ENCODE data around the gene TMEM132A. TPM values are rescaled to one million over a fixed set of nuclear protein-coding genes. Genes with fewer than 3 reads are reported as not detected.

The TMEM132A gene
- total RNA-seq, 1 donor from 2014 or later, result 34.0 TPM

GRCh38 chr11:60918251-60918938, 5.9 kb upstream of the TMEM132A start:
- no peak overlapping the region for H3K4me3 ChIP-seq
- no peak overlapping the region for H3K27ac Mint-ChIP-seq
- H3K36me3 ChIP-seq, result no peaks in the 10 kb centered on the region
- peaks cover 22% of the 10 kb centered on the region for H3K36me3 Mint-ChIP-seq
- H3K9me3 ChIP-seq (ENCODE audit: low read depth), result no peaks in the 10 kb centered on the region
- H3F3A ChIP-seq (ENCODE audit: low read depth), result peaks cover 30% of the 10 kb centered on the region
- H3K9me3 Mint-ChIP-seq, result no peaks in the 10 kb centered on the region
- H3K27me3 Mint-ChIP-seq (ENCODE audit: insufficient read depth, low read depth), result peaks cover 10% of the 10 kb centered on the region
- TF ChIP-seq EZH2 (IDR thresholded peaks at IDR 0.05) (no peak), CTCF (IDR thresholded peaks at IDR 0.05) (no peak), EZH2phosphoT487 (IDR thresholded peaks at IDR 0.05) (no peak)
- DNase-seq (ENCODE audit: low spot score), result no peak
- no peak overlapping the region for H2AFZ ChIP-seq (replicated peaks)
- peaks cover 7% of the 10 kb centered on the region for H3K4me1 ChIP-seq
- no peaks in the 10 kb centered on the region for H3K27me3 ChIP-seq
- peaks cover 37% of the 10 kb centered on the region for H3K4me1 Mint-ChIP-seq
- H4K20me1 ChIP-seq (ENCODE audit: low read depth), result peaks cover 26% of the 10 kb centered on the region
- H3K9ac ChIP-seq, result no peak overlapping the region
- no peak overlapping the region for H3K4me3 Mint-ChIP-seq
- peaks cover 38% of the 10 kb centered on the region for H3K79me2 ChIP-seq (ENCODE audit: low read depth)
- H3K4me2 ChIP-seq, result no peak overlapping the region
- H3K27ac ChIP-seq, result no peak overlapping the region

GRCh38 chr11:60918939-60919265, 5.4 kb upstream of the TMEM132A start:
- H3K9me3 Mint-ChIP-seq, result no peaks in the 10 kb centered on the region
- Histone ChIP-seq H3K9ac (no peak overlapping the region), H2AFZ (replicated peaks) (no peak overlapping the region), H3K79me2 (ENCODE audit: low read depth) (peaks cover 38% of the 10 kb centered on the region), H3F3A (ENCODE audit: low read depth) (peaks cover 25% of the 10 kb centered on the region), H3K36me3 (no peaks in the 10 kb centered on the region), H3K4me3 (no peak overlapping the region), H3K27ac (no peak overlapping the region), H3K27me3 (no peaks in the 10 kb centered on the region), H3K4me2 (no peak overlapping the region), H4K20me1 (ENCODE audit: low read depth) (peaks cover 26% of the 10 kb centered on the region), H3K4me1 (peaks cover 6% of the 10 kb centered on the region), H3K9me3 (ENCODE audit: low read depth) (no peaks in the 10 kb centered on the region)
- peaks cover 35% of the 10 kb centered on the region for H3K4me1 Mint-ChIP-seq
- DNase-seq (ENCODE audit: low spot score), result no peak
- H3K27me3 Mint-ChIP-seq (ENCODE audit: insufficient read depth, low read depth), result peaks cover 8% of the 10 kb centered on the region
- no peak overlapping the region for H3K27ac Mint-ChIP-seq
- H3K36me3 Mint-ChIP-seq, result peaks cover 22% of the 10 kb centered on the region
- no peak for TF ChIP-seq CTCF (IDR thresholded peaks at IDR 0.05)
- no peak for TF ChIP-seq EZH2 (IDR thresholded peaks at IDR 0.05)
- TF ChIP-seq EZH2phosphoT487 (IDR thresholded peaks at IDR 0.05), result no peak
- H3K4me3 Mint-ChIP-seq, result no peak overlapping the region

- no peaks in the 10 kb centered on the region for H3K27me3 ChIP-seq
- peaks cover 26% of the 10 kb centered on the region for H4K20me1 ChIP-seq (ENCODE audit: low read depth)
- peaks cover 38% of the 10 kb centered on the region for H3K79me2 ChIP-seq (ENCODE audit: low read depth)
- peaks cover 21% of the 10 kb centered on the region for H3F3A ChIP-seq (ENCODE audit: low read depth)
- TF ChIP-seq CTCF (IDR thresholded peaks at IDR 0.05) (no peak), EZH2phosphoT487 (IDR thresholded peaks at IDR 0.05) (no peak), EZH2 (IDR thresholded peaks at IDR 0.05) (no peak)
- no peaks in the 10 kb centered on the region for H3K36me3 ChIP-seq
- Mint-ChIP-seq H3K27me3 (ENCODE audit: insufficient read depth, low read depth) (peaks cover 7% of the 10 kb centered on the region), H3K27ac (no peak overlapping the region), H3K4me3 (no peak overlapping the region), H3K4me1 (peaks cover 37% of the 10 kb centered on the region), H3K36me3 (peaks cover 22% of the 10 kb centered on the region), H3K9me3 (no peaks in the 10 kb centered on the region)
- H3K4me2 ChIP-seq, result no peak overlapping the region
- no peaks in the 10 kb centered on the region for H3K9me3 ChIP-seq (ENCODE audit: low read depth)
- DNase-seq (ENCODE audit: low spot score), result no peak
- peaks cover 6% of the 10 kb centered on the region for H3K4me1 ChIP-seq
- H2AFZ ChIP-seq (replicated peaks), result no peak overlapping the region
- no peak overlapping the region for H3K27ac ChIP-seq
- H3K9ac ChIP-seq, result no peak overlapping the region
- no peak overlapping the region for H3K4me3 ChIP-seq
These were observed 4.9 kb upstream of the TMEM132A start for GRCh38 chr11:60919320-60919719.
